NOMO-1 treated with dmso at 0.1 percent for 144 hours (cell line): ENCODE data around the gene KIRREL2.
"Not testable (repeated sequence)": the region's sequence is repeated elsewhere in the genome, so short reads cannot be mapped to it uniquely, and the experiment has no call there.

Experiments used
- DNase-seq: peaks from one replicate; lab custom pipeline; 2025; ENCODE audit not compliant: unreplicated experiment; lab: John Stamatoyannopoulos, UW

KIRREL2 gene

DNA sequence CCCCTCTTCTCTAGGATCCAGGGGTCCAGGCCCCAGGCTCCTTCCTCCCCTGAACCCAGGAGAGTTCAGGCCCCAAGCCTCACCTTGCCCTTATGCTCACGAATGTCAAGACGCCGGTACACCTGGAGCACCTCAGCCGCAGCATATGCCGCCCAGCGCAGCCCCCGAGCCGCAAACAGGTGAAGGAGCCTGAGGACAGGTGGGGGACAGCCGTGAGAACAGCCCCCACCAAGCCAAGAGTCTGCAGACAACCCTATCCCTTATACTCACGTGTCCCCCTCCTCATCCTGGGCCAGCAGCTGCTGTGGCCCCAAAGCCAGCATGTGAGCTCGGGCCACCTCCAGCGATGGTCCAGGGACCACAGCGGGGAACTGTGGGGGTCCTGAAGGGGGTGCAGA is 39.9 kb downstream of the KIRREL2 start:
- no peak for DNase-seq

DNA sequence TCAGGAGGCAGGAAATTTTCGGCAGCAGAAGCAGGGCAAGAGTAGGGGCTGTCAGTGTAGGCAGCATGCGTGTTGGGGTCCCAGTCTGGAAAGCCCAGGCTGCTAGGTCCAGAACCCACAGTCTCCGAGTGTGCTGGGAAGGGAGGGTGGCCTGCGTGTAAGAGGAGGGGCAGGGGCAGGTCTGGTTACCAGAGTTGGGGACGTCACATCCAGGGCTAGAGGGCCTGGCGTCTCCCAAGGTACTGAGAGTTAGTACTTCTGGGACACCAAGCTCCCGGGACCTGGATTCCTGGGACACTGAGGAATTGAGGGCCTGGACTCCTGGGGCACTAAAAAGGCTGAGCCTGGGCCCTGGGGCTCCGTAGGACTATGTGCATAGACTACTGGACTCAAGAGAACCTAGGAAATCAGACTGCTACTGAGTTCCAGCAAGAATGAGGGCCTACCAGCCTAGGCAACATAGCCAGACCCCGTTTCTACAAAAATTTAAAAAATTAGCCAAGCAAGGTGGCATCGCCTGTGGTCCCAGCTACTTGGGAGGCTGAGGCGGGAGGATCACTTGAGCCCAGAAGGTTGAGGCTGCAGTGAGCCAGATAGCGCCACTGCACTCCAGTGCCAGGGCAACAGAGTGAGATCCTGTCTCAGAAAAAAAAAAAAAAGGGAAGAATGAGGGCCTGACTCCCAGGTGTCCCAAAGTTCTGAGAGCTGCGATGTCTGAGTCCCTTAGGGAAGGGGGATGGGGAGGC is 41.2 kb downstream of the KIRREL2 start:
- DNase-seq = no peak

DNA sequence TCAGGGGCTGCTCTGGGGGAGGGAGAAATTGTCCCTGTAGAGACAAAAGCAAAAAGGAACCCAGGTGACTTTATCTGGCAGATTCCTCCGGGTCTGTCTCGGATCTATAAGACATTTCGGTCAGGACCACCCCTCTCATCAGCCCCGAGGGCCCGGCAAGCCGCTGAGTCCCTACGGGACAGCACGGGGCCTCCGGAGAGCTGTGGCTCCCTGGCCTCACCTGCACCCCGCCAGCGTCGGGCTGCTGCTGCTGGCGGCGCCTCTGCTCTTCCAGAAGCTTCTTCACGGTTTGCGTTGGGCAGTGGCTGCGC is 41.7 kb downstream of the KIRREL2 start:
- DNase-seq = no peak

DNA sequence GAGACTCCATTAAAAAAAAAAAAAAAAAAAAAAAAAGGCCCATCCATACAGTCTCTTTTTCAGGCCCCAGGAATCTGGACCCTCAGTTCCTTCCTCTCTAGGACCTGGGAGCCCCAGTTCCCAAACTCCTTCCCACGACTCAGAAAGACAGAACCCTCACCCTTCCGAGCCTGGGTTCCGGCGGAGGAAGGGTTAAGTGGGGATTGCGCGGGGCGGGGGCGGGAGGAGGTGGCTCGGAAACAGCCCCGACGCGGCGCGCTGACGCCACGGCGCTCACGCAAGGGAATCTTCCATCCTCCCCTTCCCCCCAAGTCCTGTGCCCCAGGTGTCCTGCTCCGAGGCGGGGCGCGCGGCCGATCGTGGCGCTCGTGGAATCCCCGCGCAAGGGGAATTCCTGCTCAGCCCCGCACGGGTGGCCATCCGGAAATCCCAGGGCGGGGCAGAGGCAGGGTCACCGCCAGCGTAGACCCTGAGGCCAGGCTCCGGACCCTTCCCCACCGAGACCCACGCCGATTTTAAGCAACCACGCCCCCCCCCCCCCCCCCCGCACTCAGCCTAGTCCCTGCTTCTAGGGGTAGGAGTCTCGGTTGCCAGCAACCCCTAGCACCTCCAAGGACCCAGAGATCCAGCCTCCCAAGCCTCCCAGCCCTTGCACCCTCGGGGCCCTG is 43.0 kb downstream of the KIRREL2 start:
- DNase-seq = peak; percentile 80

DNA sequence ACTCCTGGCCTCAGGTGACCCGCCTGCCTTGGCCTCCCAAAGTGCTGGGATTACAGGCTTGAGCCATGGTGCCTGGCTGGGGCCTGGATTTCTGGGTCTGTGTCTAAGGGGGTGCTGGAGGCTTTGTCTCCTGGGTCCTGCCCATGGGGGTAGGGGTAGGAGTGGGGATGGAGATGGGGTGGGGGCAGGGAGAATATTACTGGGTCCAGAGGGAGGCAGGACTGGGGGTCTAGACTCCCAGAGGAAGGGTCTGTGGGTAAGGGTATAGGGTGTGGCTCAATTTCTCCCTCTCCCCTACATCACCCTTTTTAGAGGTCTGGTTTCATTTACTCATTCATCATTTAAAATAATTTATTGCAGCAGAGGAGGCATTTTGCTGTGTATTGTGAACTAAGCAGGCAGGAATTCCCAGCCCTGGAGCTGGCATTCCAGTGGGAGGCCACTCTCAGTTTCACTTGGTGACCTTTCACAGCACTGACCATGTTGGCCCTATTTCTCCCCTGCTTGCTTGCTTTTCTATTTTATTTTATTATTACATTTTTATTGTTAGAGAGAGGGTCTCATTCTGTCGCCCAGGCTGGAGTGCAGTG is 44.4 kb downstream of the KIRREL2 start:
- DNase-seq = no peak

DNA sequence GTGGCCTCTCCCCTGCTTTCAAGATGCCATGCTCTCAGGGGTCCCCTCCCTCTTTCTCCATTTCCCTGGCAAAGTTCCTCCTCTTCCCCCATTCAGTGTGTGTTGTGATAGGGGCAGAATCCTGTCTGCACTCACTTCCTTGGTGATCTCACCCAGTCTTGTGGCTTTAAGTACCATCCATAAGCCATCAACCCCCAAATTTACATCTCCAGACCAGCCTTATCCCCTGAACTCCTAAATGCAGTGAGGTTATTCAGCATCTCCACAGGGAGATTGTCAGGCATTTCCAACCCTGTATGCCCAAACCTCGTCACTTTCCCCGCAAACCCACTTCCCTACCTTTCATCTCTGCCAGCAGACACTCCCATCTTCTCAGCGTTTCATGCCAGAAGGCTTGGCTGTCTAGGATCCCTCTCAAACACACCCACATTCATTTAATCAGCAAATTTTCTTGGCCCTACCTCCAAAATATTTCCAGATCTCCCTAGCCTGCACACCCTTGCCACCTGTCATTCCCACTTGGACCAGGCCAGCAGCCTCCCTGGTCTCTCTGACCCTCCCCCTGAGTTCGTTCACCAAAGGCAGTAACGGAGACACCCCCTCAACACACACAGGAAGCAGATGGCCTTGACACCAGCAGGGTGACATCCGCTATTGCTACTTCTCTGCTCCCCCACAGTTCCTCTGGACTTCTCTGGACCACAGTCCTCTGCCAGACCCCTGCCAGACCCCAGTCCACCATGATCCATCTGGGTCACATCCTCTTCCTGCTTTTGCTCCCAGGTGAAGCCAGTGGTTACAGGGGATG is 45.3 kb downstream of the KIRREL2 start, which contains the start of gene HCST:
TSS of gene HCST (plus strand) at position 676 of the 808 bp plus-strand sequence. CDS start at position 741, 65 bp downstream.
- no peak for DNase-seq

DNA sequence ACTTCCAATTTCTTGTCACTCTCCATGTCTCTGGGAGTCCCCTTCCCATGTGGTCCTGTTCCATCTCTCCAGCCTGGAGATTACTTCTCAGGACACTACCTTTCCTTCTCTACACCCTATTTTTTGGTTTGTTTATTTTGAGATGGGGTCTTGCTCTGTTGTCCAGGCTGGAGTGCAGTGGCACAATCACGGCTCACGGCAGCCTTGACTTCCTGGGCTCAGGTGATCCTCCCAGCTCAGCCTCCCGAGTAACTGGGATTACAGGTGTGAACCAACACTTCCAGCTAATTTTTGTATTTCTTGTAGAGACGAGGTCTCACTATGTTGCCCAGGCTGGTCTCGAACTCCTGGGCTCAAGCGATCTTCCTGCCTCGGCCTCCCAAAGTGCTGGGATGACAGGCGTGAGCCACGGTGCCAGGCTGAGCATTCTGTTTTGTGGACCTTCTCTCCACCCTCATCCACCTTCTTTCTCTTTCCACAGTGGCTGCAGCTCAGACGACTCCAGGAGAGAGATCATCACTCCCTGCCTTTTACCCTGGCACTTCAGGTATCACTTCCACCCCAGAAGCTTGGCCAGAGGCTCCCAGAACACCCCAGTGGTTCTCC is 46.3 kb downstream of the KIRREL2 start:
- DNase-seq = no peak

DNA sequence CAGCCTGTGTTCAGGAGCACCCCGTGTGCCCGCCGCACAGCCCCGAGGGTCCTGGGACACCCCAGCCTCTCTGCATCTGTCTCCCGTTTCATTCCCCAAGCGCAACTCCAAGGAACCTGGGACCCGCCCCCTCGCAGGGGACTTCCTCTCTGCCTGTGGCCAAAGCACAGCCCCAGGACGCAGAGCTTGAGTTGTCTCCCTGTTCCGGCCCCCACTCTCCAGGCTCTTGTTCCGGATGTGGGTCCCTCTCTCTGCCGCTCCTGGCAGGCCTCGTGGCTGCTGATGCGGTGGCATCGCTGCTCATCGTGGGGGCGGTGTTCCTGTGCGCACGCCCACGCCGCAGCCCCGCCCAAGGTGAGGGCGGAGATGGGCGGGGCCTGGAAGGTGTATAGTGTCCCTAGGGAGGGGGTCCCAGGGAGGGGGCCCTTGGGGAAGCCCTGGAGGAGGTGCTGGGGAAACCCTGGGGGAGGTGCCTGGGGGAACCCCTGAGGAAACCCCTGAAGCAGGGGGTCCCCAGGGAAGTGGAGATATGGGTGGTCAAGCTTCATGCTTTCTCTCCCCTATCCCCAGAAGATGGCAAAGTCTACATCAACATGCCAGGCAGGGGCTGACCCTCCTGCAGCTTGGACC is 47.0 kb downstream of the KIRREL2 start:
- peak; percentile 97 for DNase-seq

DNA sequence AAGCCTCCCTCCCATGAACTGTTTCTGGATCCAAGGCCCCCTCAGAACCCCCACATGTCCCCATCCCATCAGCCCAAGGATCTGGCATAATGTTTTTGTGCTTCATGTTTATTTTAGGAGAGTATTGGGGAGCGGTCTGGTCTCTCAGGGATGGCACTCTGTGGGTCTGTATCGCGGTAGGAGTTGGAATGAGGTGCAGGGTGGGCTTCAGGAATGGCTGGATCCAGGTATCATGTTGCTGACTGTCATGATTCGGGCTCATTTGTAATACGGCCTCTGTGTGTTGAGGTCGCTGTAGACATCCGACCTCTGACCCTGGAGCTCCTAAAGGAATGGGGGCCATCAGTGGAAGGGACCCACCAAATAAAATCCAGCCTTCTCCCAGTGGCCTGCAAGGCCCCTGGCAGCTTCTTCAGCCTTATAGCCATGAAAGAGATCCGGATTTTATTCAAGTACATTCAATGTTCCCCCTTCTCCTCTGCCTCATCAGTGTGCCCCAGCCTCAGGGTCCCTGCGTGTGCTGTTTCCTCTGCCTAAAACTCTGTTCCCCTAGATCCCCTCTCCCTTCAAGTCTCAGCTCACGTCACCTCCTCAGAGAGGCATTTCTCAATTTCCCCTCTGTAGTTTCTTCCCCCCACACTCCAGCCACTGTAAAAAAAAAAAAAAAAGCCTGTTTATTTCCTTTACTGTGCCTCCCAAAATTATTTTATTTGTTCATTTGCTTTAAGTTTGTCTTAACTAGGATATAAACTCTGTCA is 47.8 kb downstream of the KIRREL2 start:
- DNase-seq = peak; percentile 44

DNA sequence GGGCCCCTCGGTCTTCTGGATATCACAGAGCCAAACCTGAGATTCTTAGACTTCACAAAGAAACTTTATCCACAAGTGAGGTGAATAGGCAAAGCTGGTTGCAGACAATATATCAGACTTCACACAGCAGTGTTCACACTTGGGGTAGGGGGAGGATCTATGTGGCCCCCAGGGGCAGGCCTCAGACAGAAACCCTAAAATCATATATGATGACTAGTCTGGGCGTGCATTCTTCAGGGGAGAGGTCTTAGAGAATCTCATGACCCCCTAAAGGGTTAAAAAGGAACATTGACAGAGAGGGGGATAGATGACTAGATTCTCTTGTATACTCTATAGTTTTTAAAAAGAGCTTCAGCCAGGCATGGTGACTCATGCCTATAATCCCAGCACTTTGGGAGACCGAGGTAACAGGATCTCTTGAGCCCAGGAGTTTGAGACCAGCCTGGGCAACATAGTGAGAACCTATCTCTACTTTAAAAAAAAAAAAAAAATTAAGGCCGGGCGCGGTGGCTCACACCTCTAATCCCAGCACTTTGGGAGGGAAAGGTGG is 48.5 kb downstream of the KIRREL2 start:
- no peak for DNase-seq

DNA sequence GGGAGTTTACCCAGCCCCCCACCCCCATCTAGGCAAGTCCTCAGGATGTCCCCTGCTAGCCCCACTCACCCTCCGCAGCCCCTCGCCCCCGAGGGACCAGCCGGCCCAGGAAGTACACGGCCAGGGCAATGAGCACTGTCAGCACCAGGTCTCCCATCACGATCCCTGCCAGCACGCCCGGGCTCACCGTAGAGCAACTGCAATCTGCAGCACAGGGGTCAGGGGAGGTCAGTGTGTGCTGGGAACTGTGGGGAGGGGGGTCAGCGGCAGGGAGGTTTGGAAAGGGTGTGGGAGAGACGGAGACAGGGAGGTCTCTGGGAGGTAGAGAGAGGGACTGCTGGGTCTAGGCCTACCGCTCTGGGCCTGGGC is 50.6 kb downstream of the KIRREL2 start:
- no peak for DNase-seq

DNA sequence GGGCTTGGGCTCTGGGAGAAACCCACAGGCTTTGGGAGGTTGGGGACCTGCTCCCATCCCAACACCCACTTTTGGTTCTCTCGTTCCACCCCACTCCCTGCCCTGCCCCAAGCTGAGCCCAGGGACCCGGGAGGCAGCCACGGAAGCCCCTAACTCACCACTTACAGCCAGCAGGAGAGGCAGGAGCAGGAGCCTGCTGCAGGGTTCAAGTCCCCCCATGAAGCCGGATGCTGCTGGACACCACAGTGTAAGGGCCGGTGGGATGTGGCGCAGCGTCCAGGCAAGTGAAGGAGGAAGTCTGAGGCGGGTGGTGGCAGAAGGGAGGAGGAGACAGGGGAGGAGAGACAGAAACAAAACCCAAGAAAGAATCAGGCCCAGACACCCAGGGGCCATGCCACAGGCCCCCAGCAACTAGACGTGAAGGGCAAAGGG is 51.3 kb downstream of the KIRREL2 start, which contains the start of gene TYROBP:
TSS of gene TYROBP (minus strand) at position 286 of the 432 bp plus-strand sequence. CDS start at position 219, 67 bp downstream.
- DNase-seq = peak; percentile 62

DNA sequence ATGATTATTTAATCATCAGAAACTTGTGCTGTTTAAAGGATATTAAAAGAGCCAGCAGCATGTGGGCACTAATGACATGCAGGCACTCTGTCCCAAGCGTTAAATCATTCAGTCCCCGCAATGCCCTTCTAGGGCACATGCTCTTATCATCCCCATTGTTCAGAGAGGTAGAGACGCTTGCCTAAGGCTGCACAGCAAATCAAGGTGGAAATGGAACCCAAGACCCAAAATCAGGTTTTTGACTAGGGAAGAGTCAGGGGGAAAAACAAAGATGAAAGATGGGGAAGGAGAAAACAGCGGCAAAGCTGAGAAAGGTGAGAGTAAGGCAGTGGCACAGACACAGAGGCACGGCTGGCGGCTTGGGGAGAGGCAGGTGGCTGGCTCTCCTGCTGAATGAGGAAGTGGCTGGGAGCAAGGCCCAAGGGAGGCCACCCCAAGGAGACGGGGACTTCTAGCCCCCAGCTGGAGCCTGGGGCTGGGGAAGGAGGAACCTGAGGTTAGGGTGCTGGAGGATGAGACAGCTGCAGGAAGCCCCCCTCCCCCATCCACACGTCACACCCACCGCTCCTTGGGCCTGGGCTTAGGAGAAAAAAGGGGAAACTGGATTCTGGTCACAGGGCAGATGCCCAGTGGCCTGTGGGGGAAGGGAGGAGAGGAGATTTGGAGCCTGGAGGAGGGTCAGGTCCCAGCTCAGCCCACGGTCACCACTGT is 52.4 kb downstream of the KIRREL2 start:
- DNase-seq = peak; percentile 100

DNA sequence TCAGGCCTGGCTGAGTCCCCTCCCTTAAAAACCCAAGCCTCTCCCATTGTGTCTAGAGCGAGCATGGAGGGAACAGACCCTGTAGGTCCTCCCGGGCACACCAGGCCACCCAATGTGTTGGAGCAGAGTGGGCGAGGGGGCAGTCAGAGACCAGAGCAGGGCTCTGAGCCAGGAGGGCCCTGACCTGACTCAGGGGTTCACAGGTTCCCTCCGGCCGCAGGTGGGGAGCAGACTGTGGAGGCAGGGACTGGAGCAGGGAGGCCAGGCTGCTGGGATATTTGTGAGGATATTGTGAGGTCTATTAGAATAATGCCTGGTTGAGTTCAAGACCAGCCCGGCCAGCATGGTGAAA is 52.9 kb downstream of the KIRREL2 start:
- no peak for DNase-seq

DNA sequence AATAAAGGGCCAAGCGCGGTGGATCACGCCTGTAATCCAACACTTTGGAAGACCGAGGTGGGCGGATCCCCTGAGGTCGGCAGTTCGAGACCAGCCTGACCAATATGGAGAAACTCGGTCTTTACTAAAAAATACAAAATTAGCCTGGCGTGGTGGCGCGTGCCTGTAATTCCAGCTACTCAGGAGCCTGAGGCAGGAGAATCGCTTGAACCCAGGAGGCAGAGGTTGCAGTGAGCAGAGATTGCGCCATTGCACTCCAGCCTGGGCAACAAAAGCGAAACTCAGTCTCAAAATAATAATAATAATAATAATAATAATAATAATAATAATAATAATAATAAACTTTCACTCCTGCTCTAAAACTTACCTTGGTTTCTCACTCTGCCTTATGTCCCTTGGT is 53.6 kb downstream of the KIRREL2 start:
- DNase-seq = not testable (repeated sequence)

DNA sequence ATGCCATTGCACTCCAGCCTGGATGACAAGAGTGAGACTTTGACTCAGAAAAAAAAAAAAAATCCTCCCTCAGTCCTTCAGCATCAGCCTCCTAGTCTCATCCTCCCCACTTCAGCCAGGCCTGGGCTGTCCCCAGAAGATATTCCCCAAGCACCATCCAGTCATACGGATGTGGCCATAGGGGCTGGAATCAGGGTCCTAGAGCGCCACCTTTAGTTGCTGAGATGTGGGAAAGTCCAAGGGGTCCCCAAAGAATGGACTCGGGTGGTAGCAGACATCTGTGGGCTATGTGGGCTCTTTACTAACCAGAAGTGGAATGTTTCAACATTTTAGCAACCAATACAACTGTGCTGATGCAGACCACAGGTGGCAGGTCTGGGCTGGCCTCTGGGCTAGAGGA is 54.5 kb downstream of the KIRREL2 start:
- DNase-seq = no peak

DNA sequence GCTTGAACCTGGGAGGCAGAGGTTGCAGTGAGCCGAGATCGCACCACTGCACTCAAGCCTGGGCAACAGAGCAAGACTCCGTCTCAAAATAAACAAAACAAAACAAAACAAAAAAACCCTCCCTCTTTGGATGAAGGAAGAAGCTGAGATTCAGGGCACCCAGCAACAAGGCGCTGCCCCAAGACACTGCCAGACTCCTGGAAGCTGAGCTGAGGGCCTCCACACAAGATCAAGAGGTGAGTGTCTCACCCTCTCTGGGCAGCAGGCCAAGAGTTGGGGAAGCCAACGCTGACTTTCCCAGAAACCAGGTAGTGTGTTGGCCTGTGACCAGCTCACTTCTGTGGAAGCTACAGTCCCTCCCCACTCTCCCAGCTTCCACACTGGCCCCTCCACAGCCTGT is 55.1 kb downstream of the KIRREL2 start:
- no peak for DNase-seq

DNA sequence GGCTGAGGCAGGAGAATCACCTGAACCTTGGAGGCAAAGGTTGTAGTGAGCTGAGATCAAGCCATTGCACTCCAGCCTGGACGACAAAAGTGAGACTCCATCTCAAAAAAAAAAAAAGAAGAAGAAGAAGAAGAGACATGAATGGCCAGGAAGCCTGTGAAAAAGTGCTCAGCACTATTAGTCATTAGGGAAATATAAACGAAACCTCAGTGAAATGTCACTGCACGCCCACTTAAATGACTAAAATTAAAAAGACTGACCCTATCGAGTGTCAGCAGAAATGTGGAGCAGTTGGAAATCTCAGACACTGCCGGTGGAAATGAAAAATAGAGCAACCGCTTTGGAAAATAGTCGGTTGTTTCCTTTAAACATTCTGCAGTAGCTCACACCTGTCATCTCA is 56.9 kb downstream of the KIRREL2 start:
- DNase-seq = no peak

DNA sequence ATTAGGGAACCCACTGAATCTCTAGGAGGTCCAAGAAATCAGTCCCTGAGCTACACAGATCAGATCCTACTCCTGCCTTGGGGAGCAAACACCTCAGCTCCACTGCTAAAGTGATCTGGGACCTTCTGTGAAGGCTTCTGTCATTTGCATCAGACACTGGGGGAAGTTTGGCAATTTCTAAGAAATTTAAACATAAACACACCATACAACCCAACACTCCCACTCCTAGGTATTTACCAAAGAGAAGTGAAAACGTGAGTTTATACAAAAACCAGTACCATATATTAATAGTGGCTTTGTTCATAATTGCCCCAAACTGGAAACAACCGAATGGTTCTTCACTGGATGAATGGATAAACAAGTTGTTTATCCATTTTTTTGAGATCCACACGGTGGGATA is 58.7 kb downstream of the KIRREL2 start:
- DNase-seq = no peak
